HG03432 (cell line): ENCODE measurements around the gene UQCRHL.
"Not testable (repeated sequence)": the region's sequence is repeated elsewhere in the genome, so short reads cannot be mapped to it uniquely, and the experiment has no call there.

ENCODE experiments used
- ATAC-seq: cut with Tn5 transposase; IDR thresholded peaks from one replicate; pipeline ENCODE4 v1.9.1; 2021; ENCODE audit warnings: mild to moderate bottlenecking, moderate library complexity; ENCODE audit not compliant: unreplicated experiment

UQCRHL gene

GRCh38 chr1:15835741-15836510 is 28.5 kb upstream of the UQCRHL start:
- ATAC-seq = peak; percentile 48

- ATAC-seq = peak; percentile 12
Measured at GRCh38 chr1:15835205-15835740, 27.8 kb upstream of the UQCRHL start.

GRCh38 chr1:15834406-15835204 is 27.2 kb upstream of the UQCRHL start:
- peak; percentile 62 for ATAC-seq

- no peak for ATAC-seq
Measured at GRCh38 chr1:15833842-15834405, 26.5 kb upstream of the UQCRHL start.

GRCh38 chr1:15833069-15833679 is 25.7 kb upstream of the UQCRHL start:
- ATAC-seq = no peak

- ATAC-seq = no peak
Measured at GRCh38 chr1:15830258-15830657, 22.8 kb upstream of the UQCRHL start.

GRCh38 chr1:15828931-15829330 is 21.5 kb upstream of the UQCRHL start:
- ATAC-seq = not testable (repeated sequence)

GRCh38 chr1:15827567-15827966 is 20.1 kb upstream of the UQCRHL start:
- not testable (repeated sequence) for ATAC-seq

- ATAC-seq = no peak
Measured at GRCh38 chr1:15826810-15827507, 19.5 kb upstream of the UQCRHL start.

- no peak for ATAC-seq
Measured at GRCh38 chr1:15825800-15826199, 18.4 kb upstream of the UQCRHL start.

GRCh38 chr1:15820478-15820877 is 13.0 kb upstream of the UQCRHL start:
- no peak for ATAC-seq

- ATAC-seq = no peak
Measured at GRCh38 chr1:15816674-15817073, 9.2 kb upstream of the UQCRHL start.

- ATAC-seq = no peak
Measured at GRCh38 chr1:15810073-15810472, 2.6 kb upstream of the UQCRHL start.

- no peak for ATAC-seq
Measured at GRCh38 chr1:15808955-15809354, 1.5 kb upstream of the UQCRHL start.

- no peak for ATAC-seq
Measured at GRCh38 chr1:15807121-15807520, 328 bp downstream of the UQCRHL start.

GRCh38 chr1:15804060-15804459 is 3.4 kb downstream of the UQCRHL start:
- no peak for ATAC-seq

- ATAC-seq = no peak
Measured at GRCh38 chr1:15803380-15803779, 4.1 kb downstream of the UQCRHL start.

GRCh38 chr1:15802234-15802965 is 5.0 kb downstream of the UQCRHL start:
- no peak for ATAC-seq

- no peak for ATAC-seq
Measured at GRCh38 chr1:15799928-15800835, 7.3 kb downstream of the UQCRHL start.
